ENCODE data around the gene CDHR4. TPM values are rescaled to one million over a fixed set of nuclear protein-coding genes. Genes with fewer than 3 reads are reported as not detected.

CDHR4 gene
- polyA plus RNA-seq, 3 donors: not detected

- no CpG with 5 or more reads among the region's 1 CpG for WGBS (ENCODE audit: insufficient coverage)
- Histone ChIP-seq H3K79me2 (ENCODE audit: insufficient read depth, low read length) (peaks cover 97% of the 10 kb centered on the region), H4K20me1 (ENCODE audit: insufficient read depth, low read length) (peaks cover 97% of the 10 kb centered on the region), H3K9me3 (replicated peaks in 1 of 2; ENCODE audit: control insufficient read depth in 1 of 2, insufficient read depth in 1 of 2, low read length in 2 of 2) (no peaks in the 10 kb centered on the region), H3K27ac (ENCODE audit: low read depth in 1 of 2, low read length in 2 of 2) (no peak overlapping the region), H3K4me2 (replicated peaks; ENCODE audit: extremely low read depth, low read length, poor library complexity, severe bottlenecking) (no peak overlapping the region), H3K4me3 (replicated peaks in 1 of 3; ENCODE audit: low read depth in 2 of 3, low read length in 3 of 3) (no peak overlapping the region), H3K9ac (ENCODE audit: insufficient read depth, low read length, poor library complexity, severe bottlenecking) (no peak overlapping the region), H3K36me3 (replicated peaks in 1 of 2; ENCODE audit: control insufficient read depth in 1 of 2, insufficient read depth in 2 of 2, low read length in 2 of 2) (peaks cover 16 to 53% of the 10 kb centered on the region in 2 donors), H3K27me3 (ENCODE audit: control insufficient read depth in 2 of 2, insufficient read depth in 2 of 2, low read length in 2 of 2) (no peaks in the 10 kb centered on the region), H2AFZ (ENCODE audit: insufficient read depth, low read depth, low read length, poor library complexity, severe bottlenecking) (no peak overlapping the region), H3K4me1 (ENCODE audit: control insufficient read depth in 1 of 2, insufficient read depth in 2 of 2, low read length in 2 of 2) (no peaks in the 10 kb centered on the region)
- intact Hi-C loops (cut with micrococcal nuclease): no loop called here
- no peaks in the 10 kb centered on the region for H3K9me3 Mint-ChIP-seq
- DNase-seq: no peak
- H3K27ac Mint-ChIP-seq: no peak overlapping the region
- no peak for TF ChIP-seq CTCF (IDR thresholded peaks at IDR 0.05)
- H3K4me1 Mint-ChIP-seq: no peaks in the 10 kb centered on the region
- peaks cover 22 to 40% of the 10 kb centered on the region in 2 donors for H3K36me3 Mint-ChIP-seq
- H3K4me3 Mint-ChIP-seq: no peak overlapping the region
- peaks cover 0 to 2% (median 0%) of the 10 kb centered on the region in 3 donors for H3K27me3 Mint-ChIP-seq (ENCODE audit: low read depth in 3 of 3)
Observed at GRCh38 chr3:49771340-49771938, 28.2 kb downstream of the CDHR4 start.

- Histone ChIP-seq H3K9ac (ENCODE audit: insufficient read depth, low read length, poor library complexity, severe bottlenecking) (no peak overlapping the region), H3K79me2 (ENCODE audit: insufficient read depth, low read length) (peaks cover 98% of the 10 kb centered on the region), H2AFZ (ENCODE audit: insufficient read depth, low read depth, low read length, poor library complexity, severe bottlenecking) (no peak overlapping the region), H3K4me1 (ENCODE audit: control insufficient read depth in 1 of 2, insufficient read depth in 2 of 2, low read length in 2 of 2) (no peaks in the 10 kb centered on the region), H3K36me3 (replicated peaks in 1 of 2; ENCODE audit: control insufficient read depth in 1 of 2, insufficient read depth in 2 of 2, low read length in 2 of 2) (peaks cover 11 to 50% of the 10 kb centered on the region in 2 donors), H3K27me3 (ENCODE audit: control insufficient read depth in 2 of 2, insufficient read depth in 2 of 2, low read length in 2 of 2) (no peaks in the 10 kb centered on the region), H3K4me3 (replicated peaks in 1 of 3; ENCODE audit: low read depth in 2 of 3, low read length in 3 of 3) (no peak overlapping the region), H3K9me3 (replicated peaks in 1 of 2; ENCODE audit: control insufficient read depth in 1 of 2, insufficient read depth in 1 of 2, low read length in 2 of 2) (no peaks in the 10 kb centered on the region), H4K20me1 (ENCODE audit: insufficient read depth, low read length) (peaks cover 96% of the 10 kb centered on the region), H3K4me2 (replicated peaks; ENCODE audit: extremely low read depth, low read length, poor library complexity, severe bottlenecking) (no peak overlapping the region), H3K27ac (ENCODE audit: low read depth in 1 of 2, low read length in 2 of 2) (no peak overlapping the region)
- H3K36me3 Mint-ChIP-seq: peaks cover 17 to 40% of the 10 kb centered on the region in 2 donors
- no peak overlapping the region for H3K27ac Mint-ChIP-seq
- H3K9me3 Mint-ChIP-seq: peaks cover 0 to 2% (median 0%) of the 10 kb centered on the region in 7 donors
- H3K4me3 Mint-ChIP-seq: no peak overlapping the region
- H3K4me1 Mint-ChIP-seq: no peaks in the 10 kb centered on the region
- TF ChIP-seq CTCF (IDR thresholded peaks at IDR 0.05): no peak
- no peak for DNase-seq
- no peaks in the 10 kb centered on the region for H3K27me3 Mint-ChIP-seq (ENCODE audit: low read depth in 3 of 3)
- intact Hi-C loops (cut with micrococcal nuclease): loop anchor here in 1 of 2 donors (10.0 kb wide), 1 partner anchor 1605 kb away; no protein-coding TSS in a partner anchor
Observed at GRCh38 chr3:49769926-49770325, 29.7 kb downstream of the CDHR4 start.

All from CD14-positive monocyte (primary cell).